Heart left ventricle (tissue), 13 donors: ENCODE measurements around the gene ARHGAP24.

Experiments
- POLR2A ChIP-seq, 2 donors: fragments of 450-650 bp; IDR thresholded peaks; one replicate each; pipeline ENCODE4 v1.6.1; 2017; ENCODE audit warnings: antibody characterized with exemption in 2 of 2, mild to moderate bottlenecking in 2 of 2, moderate library complexity in 2 of 2
- TF ChIP-seq, protein P1 (sequence below), 12 donors: fragments of 200-600 bp; sonication (generic) in 4 of 12; IDR thresholded peaks; one replicate each; pipeline versions ENCODE4 v1.5.0 to v1.8.0; 2018 to 2022; ENCODE audit warnings: antibody characterized with exemption in 12 of 12, mild to moderate bottlenecking in 5 of 12
- donor health status: ischemic (EF 13 %, LVEDD 7.1; RV severe dilation, severe dysfunction).
- donor health status: DM: no; HTN: yes; CAD: no.
- donor health status: DM: no; HTN: no; CAD: no.
- donor health status: ischemic (EF 25% LVEDD 6.9; RV normal size, moderate dysfunction).
- donor health status: ischemic (EF 25% LVEDD 5.7; RV mildly dilated, moderate dysfunction).
- donor health status: ischemic (EF 35%, LVEDD 5.7; RV mildly dilated, moderate dysfunction).
- donor health status: nonischemic (EF 11% LVEDD 7.7; RV severe dilation, severe dysfunction).
- donor health status: DM: yes; HTN: yes; CAD: no.
- donor health status: PGD.
- donor health status: ischemic (EF 29% LVEDD 5.4; RV normal size, mild dysfunction).
- donor health status: nonischemic (EF 23%, LVEDD 6.1; RV moderate dilation, normal function).

DNA sequence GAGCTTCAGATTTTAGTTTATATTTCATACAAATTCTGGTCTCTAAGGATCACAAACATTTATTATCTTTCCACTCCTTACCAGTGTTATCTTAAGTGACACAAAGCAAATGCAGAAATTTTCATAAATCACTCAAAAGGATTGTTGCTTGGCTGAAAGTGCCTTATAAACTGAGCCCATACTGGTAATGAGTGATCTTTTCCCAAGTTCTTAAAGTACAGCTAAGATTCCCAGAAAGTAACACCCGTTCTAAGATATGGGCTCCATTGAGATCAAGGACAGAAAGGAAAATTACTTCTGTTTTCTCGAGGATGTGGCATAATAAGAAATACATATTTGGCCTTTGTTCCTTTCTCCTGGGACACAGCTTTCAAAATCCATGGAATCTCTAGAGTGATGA is 313.7 kb downstream of the ARHGAP24 start:
- TF ChIP-seq POLR2A (IDR thresholded peaks at IDR 0.05): no peak
- TF ChIP-seq, protein P1, sequence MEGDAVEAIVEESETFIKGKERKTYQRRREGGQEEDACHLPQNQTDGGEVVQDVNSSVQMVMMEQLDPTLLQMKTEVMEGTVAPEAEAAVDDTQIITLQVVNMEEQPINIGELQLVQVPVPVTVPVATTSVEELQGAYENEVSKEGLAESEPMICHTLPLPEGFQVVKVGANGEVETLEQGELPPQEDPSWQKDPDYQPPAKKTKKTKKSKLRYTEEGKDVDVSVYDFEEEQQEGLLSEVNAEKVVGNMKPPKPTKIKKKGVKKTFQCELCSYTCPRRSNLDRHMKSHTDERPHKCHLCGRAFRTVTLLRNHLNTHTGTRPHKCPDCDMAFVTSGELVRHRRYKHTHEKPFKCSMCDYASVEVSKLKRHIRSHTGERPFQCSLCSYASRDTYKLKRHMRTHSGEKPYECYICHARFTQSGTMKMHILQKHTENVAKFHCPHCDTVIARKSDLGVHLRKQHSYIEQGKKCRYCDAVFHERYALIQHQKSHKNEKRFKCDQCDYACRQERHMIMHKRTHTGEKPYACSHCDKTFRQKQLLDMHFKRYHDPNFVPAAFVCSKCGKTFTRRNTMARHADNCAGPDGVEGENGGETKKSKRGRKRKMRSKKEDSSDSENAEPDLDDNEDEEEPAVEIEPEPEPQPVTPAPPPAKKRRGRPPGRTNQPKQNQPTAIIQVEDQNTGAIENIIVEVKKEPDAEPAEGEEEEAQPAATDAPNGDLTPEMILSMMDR (IDR thresholded peaks at IDR 0.05): no peak
